ENCODE results near the gene RPS5. TPM values are rescaled to one million over a fixed set of nuclear protein-coding genes. Genes with fewer than 3 reads are reported as not detected.

Gene RPS5
- total and polyA plus RNA-seq, 4 donors, result 927 to 1,802 (median 1,090) TPM

- DNase-seq (no peak), ATAC-seq (ENCODE audit: insufficient read depth, low FRiP score) (no peak)
- H3K4me3 ChIP-seq, result no peak overlapping the region
- 64 to 80% methylated on average over 10 of the region's 10 CpGs for WGBS, 2 donors
- no peaks in the 10 kb centered on the region for H3K27me3 ChIP-seq (ENCODE audit: control insufficient read depth in 3 of 3, insufficient read depth in 3 of 3, low read length in 2 of 3)
- peak overlapping the region; percentile 43 to 96 for H3K27ac ChIP-seq (ENCODE audit: low read depth in 1 of 2, low read length in 1 of 2)
- H3K9me3 ChIP-seq (ENCODE audit: control insufficient read depth in 4 of 4, insufficient read depth in 3 of 4, low read length in 3 of 4), result no peaks in the 10 kb centered on the region
- H3K9ac ChIP-seq (ENCODE audit: insufficient read depth in 1 of 2, low read length in 2 of 2), result peak overlapping the region in 1 of 2 donors; percentile 91
- H3K36me3 ChIP-seq (ENCODE audit: control insufficient read depth in 4 of 4, insufficient read depth in 4 of 4, low read length in 4 of 4), result peaks cover 0 to 3% (median 0%) of the 10 kb centered on the region in 4 donors
- TF ChIP-seq CTCF (IDR thresholded peaks at IDR 0.05; ENCODE audit: control extremely low read depth, extremely low read depth), result no peak
- H3K4me1 ChIP-seq (ENCODE audit: control insufficient read depth in 5 of 5, insufficient read depth in 5 of 5, low read length in 5 of 5), result peaks cover 4 to 24% (median 13%) of the 10 kb centered on the region in 5 donors
Measured at GRCh38 chr19:58406818-58407657, 20.0 kb downstream of the RPS5 start.

- ATAC-seq (ENCODE audit: insufficient read depth, low FRiP score), result no peak
- Histone ChIP-seq H3K9me3 (ENCODE audit: control insufficient read depth in 4 of 4, insufficient read depth in 3 of 4, low read length in 3 of 4) (no peaks in the 10 kb centered on the region), H3K36me3 (ENCODE audit: control insufficient read depth in 4 of 4, insufficient read depth in 4 of 4, low read length in 4 of 4) (peaks cover 0 to 3% (median 0%) of the 10 kb centered on the region in 4 donors), H3K4me1 (ENCODE audit: control insufficient read depth in 5 of 5, insufficient read depth in 5 of 5, low read length in 5 of 5) (peaks cover 4 to 22% (median 13%) of the 10 kb centered on the region in 5 donors), H3K27ac (ENCODE audit: low read depth in 1 of 2, low read length in 1 of 2) (peak overlapping the region; percentile 92 to 96), H3K27me3 (ENCODE audit: control insufficient read depth in 3 of 3, insufficient read depth in 3 of 3, low read length in 2 of 3) (no peaks in the 10 kb centered on the region), H3K9ac (ENCODE audit: insufficient read depth in 1 of 2, low read length in 2 of 2) (peak overlapping the region; percentile 85 to 91), H3K4me3 (peak overlapping the region; percentile 87)
- DNase-seq, result peak in 1 of 3 donors; percentile 23
- 13 to 21% methylated on average over 22 of the region's 22 CpGs for WGBS, 2 donors
- TF ChIP-seq CTCF (IDR thresholded peaks at IDR 0.05; ENCODE audit: control extremely low read depth, extremely low read depth), result no peak
Measured at GRCh38 chr19:58407658-58408151, 20.6 kb downstream of the RPS5 start.

- ATAC-seq (ENCODE audit: insufficient read depth, low FRiP score) (peak; percentile 96), DNase-seq (peak; percentile 98 to 99 (median 98))
- H3K9ac ChIP-seq (ENCODE audit: insufficient read depth in 1 of 2, low read length in 2 of 2), result peak within 1 kb of the TSS; percentile 85 to 91
- no peaks in the 10 kb centered on the region for H3K27me3 ChIP-seq (ENCODE audit: control insufficient read depth in 3 of 3, insufficient read depth in 3 of 3, low read length in 2 of 3)
- no peak for TF ChIP-seq CTCF (IDR thresholded peaks at IDR 0.05; ENCODE audit: control extremely low read depth, extremely low read depth)
- peak within 1 kb of the TSS; percentile 92 to 96 for H3K27ac ChIP-seq (ENCODE audit: low read depth in 1 of 2, low read length in 1 of 2)
- H3K4me3 ChIP-seq, result peak within 1 kb of the TSS; percentile 87
- WGBS, 2 donors, result 0% methylated on average over 99 to 100 of the region's 100 CpGs
- no peaks in the 10 kb centered on the region for H3K9me3 ChIP-seq (ENCODE audit: control insufficient read depth in 4 of 4, insufficient read depth in 3 of 4, low read length in 3 of 4)
- peaks cover 0 to 3% (median 0%) of the 10 kb centered on the region in 4 donors for H3K36me3 ChIP-seq (ENCODE audit: control insufficient read depth in 4 of 4, insufficient read depth in 4 of 4, low read length in 4 of 4)
- peaks cover 4 to 22% (median 13%) of the 10 kb centered on the region in 5 donors for H3K4me1 ChIP-seq (ENCODE audit: control insufficient read depth in 5 of 5, insufficient read depth in 5 of 5, low read length in 5 of 5)
Measured at GRCh38 chr19:58408152-58409009, 21.3 kb downstream of the RPS5 start, which contains the start of gene ZNF584. TSS of gene ZNF584 (plus strand) at chr19:58408649. CDS start at chr19:58409148, 499 bp downstream.
